Activated CD8-positive, alpha-beta memory T cell treated with anti-CD3 and anti-CD28 coated beads, Interleukin-2, amount 50 U/mL, for 48 hours (primary cell): ENCODE measurements around the gene SLC26A6.

Experiments
- DNase-seq: peaks from one replicate; pipeline ENCODE4 v3.0.0-alpha.2; 2020

SLC26A6 gene

GRCh38 chr3:48660800-48661400 is 25.6 kb upstream of the SLC26A6 start:
- DNase-seq, result no peak

GRCh38 chr3:48656841-48657281 is 21.6 kb upstream of the SLC26A6 start:
- DNase-seq, result peak; percentile 65

GRCh38 chr3:48656061-48656840 is 21.0 kb upstream of the SLC26A6 start:
- DNase-seq, result peak; percentile 93

- no peak for DNase-seq
These were observed 20.3 kb upstream of the SLC26A6 start for GRCh38 chr3:48655606-48656005.

- DNase-seq, result no peak
These were observed 19.8 kb upstream of the SLC26A6 start for GRCh38 chr3:48655063-48655462.

- no peak for DNase-seq
These were observed 17.9 kb upstream of the SLC26A6 start for GRCh38 chr3:48652923-48653715.

GRCh38 chr3:48651771-48652170 is 16.5 kb upstream of the SLC26A6 start:
- no peak for DNase-seq

GRCh38 chr3:48650723-48651122 is 15.5 kb upstream of the SLC26A6 start:
- no peak for DNase-seq

GRCh38 chr3:48648188-48648850 is 13.1 kb upstream of the SLC26A6 start:
- no peak for DNase-seq

GRCh38 chr3:48647714-48648113 is 12.5 kb upstream of the SLC26A6 start:
- no peak for DNase-seq

GRCh38 chr3:48644898-48645760 is 9.9 kb upstream of the SLC26A6 start:
- DNase-seq, result no peak

GRCh38 chr3:48642605-48643004 is 7.3 kb upstream of the SLC26A6 start:
- DNase-seq, result no peak

GRCh38 chr3:48641396-48641795 is 6.1 kb upstream of the SLC26A6 start:
- no peak for DNase-seq

- DNase-seq, result no peak
These were observed 4.8 kb upstream of the SLC26A6 start for GRCh38 chr3:48639944-48640606.

- DNase-seq, result no peak
These were observed 2.0 kb upstream of the SLC26A6 start for GRCh38 chr3:48637305-48637704.

GRCh38 chr3:48636149-48636655 is 941 bp upstream of the SLC26A6 start:
- no peak for DNase-seq

- DNase-seq, result peak; percentile 85
These were observed 520 bp downstream of the SLC26A6 start for GRCh38 chr3:48634661-48635221.

GRCh38 chr3:48633743-48634142 is 1.5 kb downstream of the SLC26A6 start:
- DNase-seq, result no peak

GRCh38 chr3:48633256-48633655 is 2.0 kb downstream of the SLC26A6 start:
- DNase-seq, result no peak

- DNase-seq, result no peak
These were observed 3.5 kb downstream of the SLC26A6 start for GRCh38 chr3:48631516-48632448.
